H1 (cell line): Measurements from ENCODE around the gene TMEM161B. TPM values are rescaled to one million over a fixed set of nuclear protein-coding genes. Genes with fewer than 3 reads are reported as not detected.

Experiments used
- CTCF ChIA-PET: fragments of 300-600 bp; sonication (Branson Sonifier 250); formaldehyde crosslinking; loops from one replicate; lab custom pipeline; 2021; ENCODE audit not compliant: partially characterized antibody; lab: Charles Lee
- POLR2A ChIA-PET: fragments of 300-600 bp; sonication (Branson Sonifier 250); formaldehyde crosslinking; loops from one replicate; lab custom pipeline; 2021; ENCODE audit warnings: inconsistent platforms; ENCODE audit not compliant: partially characterized antibody; lab: Charles Lee
- DNase-seq, 2 experiments: peaks; one replicate each; pipeline versions ENCODE4 v3.0.0 to v3.0.0-alpha.2; 2010 to 2022; ENCODE audit warnings: low spot score in 2 of 2, low read depth in 1 of 2, mixed read lengths in 1 of 2
- FAIRE-seq: peaks from 2 replicates; lab custom pipeline; 2011; peaks lifted over from hg19 to GRCh38; lab: Jason Lieb, UNC
- H2AFZ ChIP-seq: 2 replicates; pipeline ENCODE4 v1.8.1; 2012; ENCODE audit warnings: low read length, inconsistent platforms
- H2AK5ac ChIP-seq: 2 replicates; pipeline ENCODE4 v1.6.1; 2013; ENCODE audit warnings: low read depth, low read length
- H2BK120ac ChIP-seq: replicated peaks from 2 replicates; pipeline ENCODE3; 2013; ENCODE audit warnings: low read depth, low read length, inconsistent platforms
- H2BK12ac ChIP-seq: 2 replicates; pipeline ENCODE4 v1.6.1; 2013; ENCODE audit warnings: low read depth, low read length
- H2BK15ac ChIP-seq: 2 replicates; pipeline ENCODE4 v1.6.1; 2013; ENCODE audit warnings: low read length
- H2BK20ac ChIP-seq: 2 replicates; pipeline ENCODE4 v1.6.1; 2013; ENCODE audit warnings: low read length
- H2BK5ac ChIP-seq: 2 replicates; pipeline ENCODE4 v1.6.1; 2013; ENCODE audit warnings: low read depth, low read length
- H3K14ac ChIP-seq: 2 replicates; pipeline ENCODE4 v1.6.1; 2013; ENCODE audit warnings: inconsistent platforms; ENCODE audit not compliant: insufficient read length
- H3K18ac ChIP-seq: 2 replicates; pipeline ENCODE4 v1.6.1; 2013; ENCODE audit warnings: low read length; ENCODE audit errors: extremely low read depth
- H3K23ac ChIP-seq: 2 replicates; pipeline ENCODE4 v1.6.1; 2013; ENCODE audit warnings: inconsistent platforms; ENCODE audit not compliant: insufficient read length
- H3K23me2 ChIP-seq: 2 replicates; pipeline ENCODE4 v1.6.1; 2013; ENCODE audit warnings: low read depth, low read length
- H3K27ac ChIP-seq: 2 replicates; pipeline ENCODE4 v1.6.1; 2011; ENCODE audit warnings: low read depth, low read length, inconsistent platforms
- H3K27me3 ChIP-seq, 4 experiments: replicated peaks in 1 of 4; 1 replicate in 1 of 4; 2 replicates in 3 of 4; pipeline versions ENCODE4 v1.6.1 to v1.8.1; 2011 to 2013; ENCODE audit warnings: low read length in 3 of 4, mild to moderate bottlenecking in 3 of 4, inconsistent platforms in 2 of 4, mixed read lengths in 2 of 4, moderate library complexity in 1 of 4; ENCODE audit not compliant: control insufficient read depth in 3 of 4, insufficient read depth in 3 of 4; ENCODE audit errors: extremely low read depth in 1 of 4
- H3K36me3 ChIP-seq, 4 experiments: 2 replicates each; pipeline versions ENCODE4 v1.6.1 to v1.8.1; 2011 to 2013; ENCODE audit warnings: mild to moderate bottlenecking in 4 of 4, low read length in 3 of 4, moderate library complexity in 2 of 4, control low read depth in 1 of 4, inconsistent platforms in 1 of 4; ENCODE audit not compliant: insufficient read depth in 4 of 4, control insufficient read depth in 2 of 4
- H3K4ac ChIP-seq: replicated peaks from 2 replicates; pipeline ENCODE3; 2013; ENCODE audit warnings: low read length, low read depth, mixed read lengths, inconsistent platforms; ENCODE audit not compliant: insufficient read length
- H3K4me1 ChIP-seq, 4 experiments: replicated peaks in 1 of 4; 1 replicate in 1 of 4; 2 replicates in 3 of 4; pipeline versions ENCODE4 v1.6.1 to v1.8.1; 2011 to 2013; ENCODE audit warnings: low read length in 3 of 4, inconsistent platforms in 2 of 4, mixed read lengths in 1 of 4; ENCODE audit not compliant: insufficient read depth in 4 of 4, control insufficient read depth in 3 of 4
- H3K4me2 ChIP-seq, 2 experiments: 2 replicates each; pipeline versions ENCODE4 v1.6.1 to v1.8.1; 2011 to 2013; ENCODE audit warnings: low read depth in 2 of 2, low read length in 2 of 2, control low read depth in 1 of 2, inconsistent platforms in 1 of 2, mild to moderate bottlenecking in 1 of 2; ENCODE audit not compliant: insufficient read depth in 1 of 2
- H3K4me3 ChIP-seq, 4 experiments: fragments of 200-600, 300-600 bp in 1 of 4; sonication (generic), shearing (Covaris generic), sonication (Bioruptor Twin) in 1 of 4; 2 replicates each; pipeline versions ENCODE4 v1.5.1 to v1.8.1; 2011 to 2016; ENCODE audit warnings: low read length in 4 of 4, low read depth in 3 of 4, control low read depth in 2 of 4, inconsistent platforms in 2 of 4, mild to moderate bottlenecking in 2 of 4, mixed read lengths in 1 of 4, moderate library complexity in 1 of 4; ENCODE audit not compliant: insufficient read depth in 2 of 4; ENCODE audit errors: extremely low read depth in 1 of 4
- H3K56ac ChIP-seq: replicated peaks from 2 replicates; pipeline ENCODE3; 2013; ENCODE audit warnings: low read depth, mild to moderate bottlenecking, mixed read lengths, low read length, inconsistent platforms; ENCODE audit not compliant: insufficient read length
- H3K79me1 ChIP-seq: 2 replicates; pipeline ENCODE4 v1.6.1; 2013; ENCODE audit warnings: low read depth, low read length, control low read depth
- H3K79me2 ChIP-seq, 2 experiments: 2 replicates each; pipeline versions ENCODE4 v1.6.1 to v1.8.1; 2012 to 2013; ENCODE audit warnings: low read length in 2 of 2, mild to moderate bottlenecking in 2 of 2, inconsistent platforms in 1 of 2; ENCODE audit not compliant: insufficient read depth in 2 of 2, control insufficient read depth in 1 of 2
- H3K9ac ChIP-seq, 4 experiments: replicated peaks in 1 of 4; 1 replicate in 1 of 4; 2 replicates in 3 of 4; pipeline versions ENCODE4 v1.6.1 to v1.8.1; 2011 to 2013; ENCODE audit warnings: low read depth in 3 of 4, low read length in 3 of 4, control low read depth in 2 of 4, mild to moderate bottlenecking in 2 of 4, moderate library complexity in 2 of 4, inconsistent platforms in 1 of 4; ENCODE audit errors: extremely low read depth in 1 of 4
- H3K9me3 ChIP-seq, 2 experiments: 2 replicates each; pipeline versions ENCODE4 v1.6.1 to v1.8.1; 2012 to 2013; ENCODE audit warnings: mild to moderate bottlenecking in 2 of 2, moderate library complexity in 2 of 2, control low read depth in 1 of 2, inconsistent platforms in 1 of 2, low read depth in 1 of 2, low read length in 1 of 2, mixed read lengths in 1 of 2; ENCODE audit not compliant: insufficient read depth in 2 of 2
- H4K20me1 ChIP-seq, 2 experiments: replicated peaks in 1 of 2; 2 replicates each; pipeline versions ENCODE3 to v1.8.1; 2011 to 2013; ENCODE audit warnings: inconsistent platforms in 2 of 2, low read length in 2 of 2, mild to moderate bottlenecking in 1 of 2; ENCODE audit not compliant: insufficient read depth in 2 of 2, control insufficient read depth in 1 of 2
- H4K5ac ChIP-seq: 2 replicates; pipeline ENCODE4 v1.6.1; 2013; ENCODE audit warnings: low read length, low read depth, mixed read lengths, inconsistent platforms; ENCODE audit not compliant: insufficient read length
- H4K8ac ChIP-seq: 2 replicates; pipeline ENCODE4 v1.8.0; 2013; ENCODE audit warnings: mild to moderate bottlenecking, moderate library complexity, low read length, inconsistent platforms; ENCODE audit not compliant: insufficient read depth; ENCODE audit errors: extremely low read depth
- H4K91ac ChIP-seq: replicated peaks from 2 replicates; pipeline ENCODE3; 2013; ENCODE audit warnings: low read length, mixed read lengths, inconsistent platforms; ENCODE audit not compliant: insufficient read length
- ATF3 ChIP-seq: IDR thresholded peaks from 2 replicates; pipeline ENCODE4 v1.6.1; 2011; ENCODE audit warnings: low read depth, mild to moderate bottlenecking, low read length; ENCODE audit not compliant: insufficient read depth
- CREB1 ChIP-seq: IDR thresholded peaks from 2 replicates; pipeline ENCODE4 v1.6.1; 2012; ENCODE audit warnings: inconsistent platforms
- CTBP2 ChIP-seq: IDR thresholded peaks from 2 replicates; pipeline ENCODE4 v1.7.0; 2011; ENCODE audit warnings: borderline replicate concordance, mild to moderate bottlenecking, moderate library complexity, mixed read lengths, low read length; ENCODE audit not compliant: insufficient read depth, insufficient read length
- HDAC2 ChIP-seq, 2 experiments: fragments of 300-600 bp in 1 of 2; sonication (generic) in 1 of 2; IDR thresholded peaks; 2 replicates each; pipeline ENCODE4 v1.6.1; 2011 to 2012; ENCODE audit warnings: low read depth in 2 of 2, low read length in 2 of 2, mild to moderate bottlenecking in 2 of 2, moderate library complexity in 2 of 2, borderline replicate concordance in 1 of 2, inconsistent platforms in 1 of 2
- JUN ChIP-seq: IDR thresholded peaks from 2 replicates; pipeline ENCODE4 v1.6.1; 2011; ENCODE audit warnings: low read depth, mild to moderate bottlenecking, improper control_type of control experiment, low read length
- KDM5A ChIP-seq: fragments of 200-600 bp; IDR thresholded peaks from 2 replicates; pipeline ENCODE4 v1.7.1; 2012; ENCODE audit warnings: mild to moderate bottlenecking, low read length, inconsistent platforms, mixed read lengths
- POLR2AphosphoS5 ChIP-seq: IDR thresholded peaks from 2 replicates; pipeline ENCODE4 v1.6.1; 2011; ENCODE audit warnings: low read depth, low read length
- SP2 ChIP-seq: IDR thresholded peaks from 2 replicates; pipeline ENCODE4 v1.6.1; 2012; ENCODE audit warnings: mild to moderate bottlenecking, low read length, inconsistent platforms
- TEAD4 ChIP-seq: IDR thresholded peaks from 2 replicates; pipeline ENCODE4 v1.6.1; 2012; ENCODE audit warnings: low read depth, low read length, inconsistent platforms, mixed read lengths
- WGBS, 2 experiments: shearing (Covaris generic) in 1 of 2; methylation state at CpG; one replicate each; pipeline versions ENCODE4 v1.1.6 to v1.1.7; 2013 to 2015; ENCODE audit warnings: low lambda C conversion rate in 2 of 2, mixed read lengths in 2 of 2, inconsistent platforms in 1 of 2, low coverage in 1 of 2, missing lambda C conversion rate in 1 of 2; ENCODE audit not compliant: insufficient replicate concordance in 2 of 2, insufficient coverage in 1 of 2, insufficient read length in 1 of 2; ENCODE audit errors: extremely low coverage in 1 of 2, missing lambda C conversion rate in 1 of 2; 5-methylcytosine and 5-hydroxymethylcytosine counted together
- polyA plus RNA-seq, 7 experiments: library from polyadenylated mRNA; depleted of rRNA in 3 of 7; stranded (reverse) in 5 of 7; unstranded in 2 of 7; fragments of >200 nt in 5 of 7; fragments of 200-250 nt in 2 of 7; gene quantifications; 1 replicate in 5 of 7; 2 replicates in 1 of 7; 4 replicates in 1 of 7; pipeline versions ENCODE4 v1.2.1 to v1.2.3, GENCODE V29; 2011 to 2013; ENCODE audit warnings: missing spikeins in 2 of 7, mixed read lengths in 2 of 7
- total RNA-seq: library from RNA; stranded (reverse); fragmentation: NEBNext Ultra II Directional; extraction: Animal tissue kit (Norgen Biotek cat#: 25700); gene quantifications from 2 replicates; pipeline ENCODE4 v1.2.1, GENCODE V29; 2021
- TF ChIP-seq, protein P1 (sequence below): IDR thresholded peaks from 2 replicates; pipeline ENCODE4 v1.6.1; 2012; ENCODE audit warnings: inconsistent platforms

The TMEM161B gene
- total and polyA plus RNA-seq, 2 of the 8 experiments (the other 6 are each of a cell fraction or from before 2014, with no cell fraction given), result 7.4 to 13.8 TPM

DNA sequence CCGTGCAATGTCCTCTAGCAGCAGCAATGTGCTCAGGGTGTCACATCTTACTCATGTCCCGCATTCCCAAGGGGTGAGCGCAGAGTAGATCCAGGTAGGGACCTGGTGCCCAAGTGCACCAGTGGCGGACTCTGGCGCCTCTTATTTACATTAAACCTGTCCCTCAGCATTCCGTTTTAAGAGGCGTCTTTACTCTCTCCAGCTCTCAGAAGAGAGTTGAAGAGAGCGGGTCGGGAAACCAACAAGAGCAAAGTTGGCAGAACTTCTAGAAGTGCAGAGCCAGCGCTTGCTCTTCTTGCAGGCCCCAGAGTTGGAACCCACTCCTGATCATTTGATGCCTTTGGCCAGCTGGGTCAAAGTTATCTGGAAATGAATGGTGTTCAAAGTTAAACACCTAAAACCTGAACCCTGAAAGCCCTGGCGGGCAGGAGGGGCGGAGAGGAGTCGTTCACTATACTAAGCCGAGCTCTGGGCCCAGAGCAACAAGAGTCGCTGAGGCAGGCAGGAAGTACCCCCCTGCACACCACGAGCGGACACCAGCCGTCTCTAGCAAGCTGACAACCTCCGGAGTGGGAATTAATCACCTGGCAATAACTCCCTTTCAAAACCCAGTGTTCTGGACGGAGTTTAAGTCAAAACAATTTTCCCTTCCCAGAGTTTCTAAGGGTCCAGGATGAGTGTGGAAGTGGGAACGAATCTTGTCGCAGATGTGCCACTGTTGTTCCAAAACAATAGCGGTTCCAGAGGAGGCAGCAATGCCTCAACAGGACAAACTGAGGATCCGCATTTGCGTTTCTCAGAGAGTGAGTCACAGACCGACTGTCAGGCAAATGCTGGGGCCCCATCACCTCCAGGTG is 122.8 kb downstream of the TMEM161B start:
- Histone ChIP-seq H3K27ac (no peak overlapping the region), H3K4me1 (peaks cover 4 to 23% (median 17%) of the 10 kb centered on the region in 4 experiments), H3K9ac (no peak overlapping the region), H4K20me1 (peaks cover 2 to 4% of the 10 kb centered on the region in 2 experiments), H2BK12ac (no peak overlapping the region), H2BK120ac (no peak overlapping the region), H3K36me3 (no peaks in the 10 kb centered on the region), H3K14ac (no peak overlapping the region), H2BK5ac (peak overlapping the region; percentile 19; the same call in 1 of the 2 replicates), H4K8ac (no peak overlapping the region), H3K23me2 (peaks cover 11% of the 10 kb centered on the region), H4K5ac (no peak overlapping the region), H3K4ac (no peak overlapping the region), H2BK15ac (no peak overlapping the region), H3K18ac (no peak overlapping the region), H3K27me3 (peaks cover 31 to 55% (median 48%) of the 10 kb centered on the region in 4 experiments), H3K9me3 (no peaks in the 10 kb centered on the region), H3K4me2 (peak overlapping the region; percentile 69 to 72), H3K23ac (no peak overlapping the region), H3K79me2 (no peaks in the 10 kb centered on the region), H3K79me1 (no peaks in the 10 kb centered on the region), H2BK20ac (no peak overlapping the region), H4K91ac (no peak overlapping the region), H2AFZ (no peak overlapping the region), H3K4me3 (peak overlapping the region; percentile 21 to 55 (median 30); a peak in 6 of 8 replicates), H2AK5ac (no peak overlapping the region), H3K56ac (no peak overlapping the region)
- DNase-seq (peak in 1 of 2 experiments; percentile 52), FAIRE-seq (no peak)
- POLR2A ChIA-PET, result interaction anchor here (0.7 kb wide), 1 partner anchor 537 kb away, joined by 3 read pairs; no protein-coding TSS in a partner anchor
- CTCF ChIA-PET, result interaction anchor here (0.8 to 2.6 kb wide), 19 partner anchors 9 to 577 kb away, joined by 3 to 13 read pairs (median 3); no protein-coding TSS in a partner anchor
- WGBS, 2 experiments, result 4% methylated on average over 26 of the region's 26 CpGs; no CpG with 5 or more reads in 1 of the 2 experiments
- TF ChIP-seq SP2, result no peak
- TF ChIP-seq HDAC2 (IDR thresholded peaks at IDR 0.05; ENCODE audit: borderline replicate concordance in 1 of 2, low read depth in 2 of 2, low read length in 2 of 2), result peak in 1 of 2 experiments; percentile 29; a peak in 1 of 4 replicates
- TF ChIP-seq TEAD4, result no peak
- no peak for TF ChIP-seq POLR2AphosphoS5
- TF ChIP-seq ATF3, result no peak
- TF ChIP-seq JUN, result no peak
- TF ChIP-seq CTBP2, result no peak
- no peak for TF ChIP-seq CREB1
- no peak for TF ChIP-seq KDM5A
- TF ChIP-seq, protein P1, sequence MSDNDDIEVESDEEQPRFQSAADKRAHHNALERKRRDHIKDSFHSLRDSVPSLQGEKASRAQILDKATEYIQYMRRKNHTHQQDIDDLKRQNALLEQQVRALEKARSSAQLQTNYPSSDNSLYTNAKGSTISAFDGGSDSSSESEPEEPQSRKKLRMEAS, result no peak
